Measurements from ENCODE around the gene SCNM1. TPM values are rescaled to one million over a fixed set of nuclear protein-coding genes. Genes with fewer than 3 reads are reported as not detected.

Gene SCNM1
- total and polyA plus RNA-seq, 2 donors from 2014 or later: 33.4 to 57.7 TPM

DNA sequence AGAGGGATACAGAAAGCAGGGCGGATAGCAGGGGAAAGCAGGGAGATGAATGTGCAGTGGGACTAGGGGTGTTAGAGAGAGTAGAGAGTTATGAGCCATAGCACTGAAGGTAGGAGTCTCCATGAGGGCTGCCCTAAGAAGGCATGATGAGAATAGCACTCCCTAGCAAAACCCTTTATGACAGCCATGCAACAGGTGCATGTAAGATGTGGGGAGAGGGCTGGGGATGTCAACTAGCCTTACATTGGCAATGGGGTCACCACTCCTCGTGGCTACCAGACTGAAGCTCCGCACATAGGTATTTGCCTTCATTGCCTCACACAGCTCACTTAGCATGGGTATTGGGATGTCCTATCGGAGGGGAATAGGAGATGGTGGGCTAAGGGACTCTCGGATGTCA lies 5.2 kb downstream of the SCNM1 start:
- TF ChIP-seq CTCF (IDR thresholded peaks at IDR 0.05; ENCODE audit: borderline replicate concordance, extremely low read depth, insufficient read depth): no peak
- FAIRE-seq (no peak), DNase-seq (no peak)
- no peaks in the 10 kb centered on the region for H3K9me3 ChIP-seq (ENCODE audit: control insufficient read depth in 2 of 3, insufficient read depth in 1 of 3, low read length in 3 of 3)
- H3K27me3 ChIP-seq (ENCODE audit: control insufficient read depth, insufficient read depth, low read length): no peaks in the 10 kb centered on the region
- peaks cover 7 to 17% (median 14%) of the 10 kb centered on the region in 3 donors for H3K36me3 ChIP-seq (ENCODE audit: control insufficient read depth in 2 of 3, insufficient read depth in 3 of 3, low read length in 3 of 3)
- H3K4me3 ChIP-seq (ENCODE audit: low read length in 3 of 3): no peak overlapping the region
- no peak overlapping the region for H3K9ac ChIP-seq (ENCODE audit: low read length in 3 of 3)
- no peak overlapping the region for H3K27ac ChIP-seq (ENCODE audit: low read depth in 2 of 2, low read length in 2 of 2)
- H3K4me1 ChIP-seq (ENCODE audit: control insufficient read depth in 2 of 3, insufficient read depth in 2 of 3, low read depth in 1 of 3, low read length in 3 of 3): peaks cover 0 to 9% (median 0%) of the 10 kb centered on the region in 3 donors
- intact Hi-C loops (cut with DNase I): no loop called here

GRCh38 chr1:151175041-151175741 lies 9.2 kb downstream of the SCNM1 start:
- FAIRE-seq: no peak
- H3K36me3 ChIP-seq (ENCODE audit: control insufficient read depth in 2 of 3, insufficient read depth in 3 of 3, low read length in 3 of 3): peaks cover 4 to 29% (median 21%) of the 10 kb centered on the region in 3 donors
- no peaks in the 10 kb centered on the region for H3K4me1 ChIP-seq (ENCODE audit: control insufficient read depth in 2 of 3, insufficient read depth in 2 of 3, low read depth in 1 of 3, low read length in 3 of 3)
- no peaks in the 10 kb centered on the region for H3K27me3 ChIP-seq (ENCODE audit: control insufficient read depth, insufficient read depth, low read length)
- intact Hi-C loops (cut with DNase I): no loop called here
- no peak overlapping the region for H3K27ac ChIP-seq (ENCODE audit: low read depth in 2 of 2, low read length in 2 of 2)
- TF ChIP-seq CTCF (IDR thresholded peaks at IDR 0.05; ENCODE audit: borderline replicate concordance, extremely low read depth, insufficient read depth): no peak
- no peak overlapping the region for H3K9ac ChIP-seq (ENCODE audit: low read length in 3 of 3)
- DNase-seq: peak in 1 of 5 donors; percentile 38
- H3K4me3 ChIP-seq (ENCODE audit: low read length in 3 of 3): no peak overlapping the region
- H3K9me3 ChIP-seq (ENCODE audit: control insufficient read depth in 2 of 3, insufficient read depth in 1 of 3, low read length in 3 of 3): no peaks in the 10 kb centered on the region

DNA sequence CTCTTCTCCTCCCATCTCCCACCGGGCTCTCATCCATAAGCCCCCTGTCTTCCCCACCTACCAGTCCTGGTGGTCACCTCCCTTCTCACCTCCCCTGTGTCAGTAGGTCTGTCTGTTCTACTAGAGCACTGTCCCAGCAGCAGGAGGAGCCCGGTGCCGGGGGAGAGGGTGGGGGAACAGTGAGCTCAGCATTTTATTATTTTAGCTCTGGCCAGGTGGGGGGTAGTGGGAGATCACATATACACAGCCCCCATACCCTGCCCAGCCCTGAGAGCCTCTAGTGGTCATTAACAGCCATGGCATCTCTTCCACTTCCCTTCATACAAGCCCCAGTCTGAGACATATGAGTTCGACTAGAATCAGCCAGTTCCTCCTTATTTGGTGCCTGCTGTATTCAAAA lies 9.9 kb downstream of the SCNM1 start, which contains the start of gene TMOD4:
TMOD4 (minus strand) TSS at position 119 of the 400 bp plus-strand sequence. CDS start 1,106 bp downstream, outside the sequence.
- Histone ChIP-seq H3K9me3 (ENCODE audit: control insufficient read depth in 2 of 3, insufficient read depth in 1 of 3, low read length in 3 of 3) (no peaks in the 10 kb centered on the region), H3K9ac (ENCODE audit: low read length in 3 of 3) (no peak within 1 kb of the TSS), H3K4me3 (ENCODE audit: low read length in 3 of 3) (no peak within 1 kb of the TSS), H3K27me3 (ENCODE audit: control insufficient read depth, insufficient read depth, low read length) (no peaks in the 10 kb centered on the region), H3K27ac (ENCODE audit: low read depth in 2 of 2, low read length in 2 of 2) (no peak within 1 kb of the TSS), H3K36me3 (ENCODE audit: control insufficient read depth in 2 of 3, insufficient read depth in 3 of 3, low read length in 3 of 3) (peaks cover 4 to 33% (median 23%) of the 10 kb centered on the region in 3 donors), H3K4me1 (ENCODE audit: control insufficient read depth in 2 of 3, insufficient read depth in 2 of 3, low read depth in 1 of 3, low read length in 3 of 3) (no peaks in the 10 kb centered on the region)
- FAIRE-seq (no peak), DNase-seq (peak in 1 of 5 donors; percentile 39)
- TF ChIP-seq CTCF (IDR thresholded peaks at IDR 0.05; ENCODE audit: borderline replicate concordance, extremely low read depth, insufficient read depth): peak; percentile 26
- intact Hi-C loops (cut with DNase I): no loop called here
